ENCODE results near the gene GON4L.
"Not testable (repeated sequence)": the region's sequence is repeated elsewhere in the genome, so short reads cannot be mapped to it uniquely, and the experiment has no call there.

GON4L gene

DNA sequence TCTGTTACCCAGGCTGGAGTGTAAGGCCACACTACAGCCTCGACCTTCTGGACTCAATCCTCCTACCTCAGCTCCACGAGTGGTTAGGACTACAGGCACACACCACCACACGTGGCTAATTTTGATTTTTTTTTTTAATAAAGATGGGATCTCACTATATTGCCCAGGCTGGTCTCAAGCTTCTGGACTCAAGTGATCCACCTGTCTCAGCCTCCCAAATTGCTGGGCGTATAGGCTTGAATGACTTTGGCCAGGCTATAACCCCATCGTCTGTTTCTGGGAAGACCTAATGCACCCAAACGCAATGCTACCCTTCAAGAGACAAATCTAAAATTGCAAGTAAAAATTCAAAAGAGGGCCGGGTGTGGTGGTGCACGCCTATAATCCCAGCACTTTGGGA, 116.0 kb downstream of the GON4L start:
- DNase-seq, result no peak

DNA sequence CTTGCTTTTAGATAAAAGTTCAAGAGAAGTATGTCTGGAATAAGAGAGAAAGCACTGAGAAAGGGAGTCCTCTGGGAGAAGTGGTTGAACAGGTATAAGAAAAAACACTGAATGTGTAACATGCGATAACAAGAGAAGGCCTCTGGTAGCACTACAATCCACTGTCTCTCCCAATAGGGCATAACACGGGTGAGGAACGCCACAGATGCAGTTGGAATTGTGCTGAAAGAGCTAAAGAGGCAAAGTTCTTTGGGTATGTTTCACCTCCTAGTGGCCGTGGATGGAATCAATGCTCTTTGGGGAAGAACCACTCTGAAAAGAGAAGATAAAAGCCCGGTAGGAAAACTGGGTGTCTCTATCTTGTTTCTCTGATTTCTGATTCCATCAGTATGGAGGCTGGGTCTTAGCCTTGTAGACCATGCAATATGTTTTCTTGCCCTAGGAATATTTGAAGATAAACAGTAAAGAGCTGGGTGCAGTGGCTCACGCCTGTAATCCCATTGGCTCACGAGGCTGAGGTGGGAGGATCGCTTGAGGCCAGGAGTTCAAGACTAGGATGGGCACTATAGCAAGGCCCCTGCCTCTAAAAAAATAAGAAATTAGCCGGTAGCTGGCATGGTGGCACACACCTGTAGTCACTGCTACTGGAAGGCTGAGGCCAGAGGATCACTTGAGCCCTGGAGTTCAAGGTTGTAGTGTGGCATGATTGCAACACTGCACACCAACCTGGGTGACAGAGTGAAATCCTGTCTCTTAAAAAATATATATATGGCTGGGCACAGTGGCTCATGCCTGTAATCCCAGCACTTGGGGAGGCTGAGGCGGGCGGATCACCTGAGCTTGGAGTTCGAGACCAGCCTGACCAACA, 127.7 kb downstream of the GON4L start:
- no peak for DNase-seq

- DNase-seq, result no peak
Measured at GRCh38 chr1:155725142-155725541, 131.9 kb downstream of the GON4L start.

DNA sequence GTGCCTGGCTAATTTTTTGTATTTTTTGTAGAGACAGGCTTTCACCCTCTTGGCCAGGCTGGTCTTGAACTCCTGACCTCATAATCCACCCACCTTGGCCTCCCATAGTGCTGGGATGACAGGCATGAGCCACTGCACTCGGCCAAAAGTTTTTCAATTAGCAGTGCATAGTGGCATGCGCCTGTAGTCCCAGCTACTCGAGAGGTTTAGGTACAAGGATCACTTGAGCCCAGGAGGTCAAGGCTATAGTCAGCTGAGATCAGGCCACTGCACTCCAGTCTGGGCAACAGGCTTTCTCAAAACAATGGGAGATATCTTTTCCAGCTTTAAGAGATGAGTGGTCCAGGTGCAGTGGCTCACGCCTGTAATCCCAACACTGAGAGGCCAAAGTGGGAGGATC, 137.3 kb downstream of the GON4L start:
- no peak for DNase-seq

- not testable (repeated sequence) for DNase-seq
Measured at GRCh38 chr1:155718524-155719115, 138.4 kb downstream of the GON4L start.

- DNase-seq, result no peak
Measured at GRCh38 chr1:155717041-155717440, 140.0 kb downstream of the GON4L start.

DNA sequence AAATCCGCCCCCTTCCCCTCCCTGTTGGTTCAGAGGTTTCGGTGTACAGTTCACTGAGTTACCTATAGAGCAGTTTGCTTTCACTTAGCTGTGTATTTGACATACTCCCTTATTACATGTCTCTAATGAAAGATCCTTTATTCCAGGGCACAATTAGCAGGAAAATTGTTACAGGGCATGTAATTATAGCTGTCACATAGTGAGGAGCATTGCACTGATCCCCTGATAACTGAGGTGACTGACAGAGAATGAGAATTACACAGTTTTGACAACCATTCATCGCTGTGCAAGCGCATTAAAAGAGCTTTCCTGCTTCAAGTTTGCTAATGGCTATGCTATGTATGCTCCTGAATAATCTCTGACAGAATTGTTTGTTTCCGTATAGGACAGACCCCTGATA, 141.2 kb downstream of the GON4L start:
- no peak for DNase-seq

- not testable (repeated sequence) for DNase-seq
Measured at GRCh38 chr1:155715056-155715455, 142.0 kb downstream of the GON4L start.

- DNase-seq, result no peak
Measured at GRCh38 chr1:155713075-155713474, 143.9 kb downstream of the GON4L start.

GRCh38 chr1:155712636-155713035, 144.4 kb downstream of the GON4L start:
- DNase-seq, result not testable (repeated sequence)

DNA sequence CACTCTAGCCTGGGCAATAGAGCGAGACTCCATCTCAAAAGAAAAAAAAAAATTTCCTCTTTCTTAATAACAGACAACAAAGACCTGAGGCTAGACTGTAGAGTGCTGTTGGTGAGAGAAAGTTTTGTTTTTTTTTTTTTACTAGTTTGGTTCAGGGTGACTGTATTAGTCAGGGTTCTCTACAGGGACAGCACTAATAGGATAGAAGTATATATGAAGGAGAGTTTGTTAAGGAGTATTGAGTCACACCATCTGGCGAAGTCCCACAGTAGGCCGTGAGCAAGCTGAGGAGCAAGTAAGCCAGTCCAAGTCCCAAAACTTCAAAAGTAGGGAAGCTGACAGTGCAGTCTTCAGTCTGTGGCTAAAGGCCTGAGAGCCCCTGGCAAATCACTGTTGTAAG, 145.6 kb downstream of the GON4L start:
- DNase-seq, result not testable (repeated sequence)

GRCh38 chr1:155709391-155709790, 147.6 kb downstream of the GON4L start:
- DNase-seq, result no peak

GRCh38 chr1:155706139-155706538, 150.9 kb downstream of the GON4L start:
- DNase-seq, result no peak

DNA sequence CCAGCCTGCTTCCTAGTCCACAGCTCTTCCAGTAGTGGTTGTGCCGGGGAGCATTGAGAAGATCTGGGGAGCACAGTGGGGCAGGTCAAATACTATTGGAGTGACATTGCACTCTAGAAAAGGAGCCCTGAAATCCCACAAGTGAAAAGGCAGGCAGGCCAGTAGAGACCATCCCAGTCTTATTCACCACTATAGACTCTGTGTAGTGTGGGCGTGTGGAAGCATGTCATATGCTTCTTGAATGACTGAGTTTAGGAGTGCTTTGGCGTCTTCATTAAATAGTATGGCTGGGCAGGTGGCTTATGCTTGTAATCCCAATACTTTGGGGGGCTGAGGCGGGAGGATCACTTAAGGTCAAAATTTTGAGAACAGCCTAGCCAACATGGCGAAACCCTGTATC, 152.6 kb downstream of the GON4L start:
- DNase-seq, result not testable (repeated sequence)

GRCh38 chr1:155703216-155703615, 153.8 kb downstream of the GON4L start:
- no peak for DNase-seq

DNA sequence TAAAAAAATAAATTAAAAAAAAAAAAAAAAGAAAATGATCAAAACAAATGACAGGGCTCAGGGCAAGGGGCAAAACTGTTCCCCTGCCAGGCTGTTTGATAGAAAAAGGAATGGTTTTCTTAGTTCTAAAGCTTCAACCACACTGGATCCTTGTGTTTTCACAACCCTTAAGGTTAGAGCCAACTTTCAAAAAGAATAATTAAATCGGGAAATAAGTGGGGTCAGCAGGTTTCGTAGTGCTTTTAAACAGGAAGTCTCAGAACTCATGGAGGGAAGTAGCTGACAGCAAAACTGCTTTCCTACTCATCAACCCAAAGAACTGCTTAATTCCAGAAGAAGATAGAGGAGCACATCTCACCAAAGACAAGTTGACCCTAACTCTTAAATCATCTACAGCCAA, 155.3 kb downstream of the GON4L start:
- DNase-seq, result not testable (repeated sequence)
